CMK (cell line): Measurements from ENCODE around the gene CCNT1.
"Not testable (repeated sequence)": the region's sequence is repeated elsewhere in the genome, so short reads cannot be mapped to it uniquely, and the experiment has no call there.

Experiments used
- DNase-seq: peaks from one replicate; pipeline ENCODE4 v3.0.0-alpha.2; 2010; ENCODE audit warnings: low read depth

CCNT1 gene

GRCh38 chr12:48716493-48717251, at the start of gene CCNT1:
Gene CCNT1 (minus strand): TSS chr12:48716707. CDS start chr12:48716675, 32 bp downstream.
- peak; percentile 99 for DNase-seq

- DNase-seq, result no peak
Observed at GRCh38 chr12:48765753-48766162, 49.3 kb upstream of the CCNT1 start.

DNA sequence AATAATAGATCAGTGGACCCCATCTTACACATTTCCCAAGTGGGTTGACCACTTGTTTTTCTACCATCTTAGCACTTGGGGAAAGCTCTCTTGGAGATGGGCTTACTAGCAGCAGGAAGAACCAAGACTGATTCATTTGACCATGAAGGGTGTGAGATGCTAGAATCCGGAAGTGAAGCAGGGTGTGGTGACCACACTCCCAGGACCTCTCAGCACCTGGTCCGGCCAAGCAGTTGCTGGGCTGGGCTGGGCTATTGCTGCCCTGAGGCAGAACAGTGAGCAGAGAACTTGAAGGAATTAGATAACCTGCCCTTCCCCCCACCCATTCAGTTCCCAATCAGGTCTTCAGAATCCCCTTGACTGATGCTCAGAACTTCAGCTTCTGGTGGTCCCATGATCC, 48.0 kb upstream of the CCNT1 start:
- no peak for DNase-seq

DNA sequence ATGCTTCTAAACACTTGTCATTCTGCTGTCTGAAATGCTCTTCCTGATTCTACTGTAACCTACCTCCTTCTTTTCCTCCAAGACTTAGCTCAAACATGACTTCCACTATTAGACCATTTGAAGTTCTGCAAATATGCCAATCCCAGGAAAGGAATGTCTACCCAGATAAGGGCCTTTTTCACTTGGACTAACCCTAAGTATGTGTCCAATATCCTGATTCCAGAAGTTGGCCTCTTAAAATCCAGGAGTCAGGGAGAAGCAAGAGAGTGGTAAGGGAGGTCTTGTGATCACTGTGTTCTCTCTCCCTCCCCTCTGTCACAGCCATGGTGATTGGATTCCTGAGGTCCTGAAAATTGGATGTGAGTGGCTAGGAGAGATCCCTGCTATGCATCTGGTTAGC, 42.2 kb upstream of the CCNT1 start:
- no peak for DNase-seq

DNA sequence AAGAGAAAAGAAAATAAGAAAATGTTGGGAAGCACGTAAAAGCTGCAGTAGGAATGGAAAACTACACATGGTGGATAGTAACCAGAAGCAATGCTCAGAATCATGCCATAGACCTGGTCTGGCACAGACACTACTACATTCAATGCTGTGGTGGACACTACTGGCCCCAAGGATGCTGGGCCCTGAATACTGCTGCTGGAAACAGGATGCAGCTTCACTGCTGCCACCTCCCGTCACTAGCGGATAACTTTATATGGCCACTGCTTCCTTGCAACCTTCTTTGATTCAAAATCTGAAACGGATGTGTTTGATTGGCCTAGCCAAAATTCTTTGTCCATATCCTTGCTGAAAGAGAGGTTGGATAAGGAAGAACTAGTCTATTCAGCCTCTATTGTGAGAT, 41.7 kb upstream of the CCNT1 start:
- no peak for DNase-seq

DNA sequence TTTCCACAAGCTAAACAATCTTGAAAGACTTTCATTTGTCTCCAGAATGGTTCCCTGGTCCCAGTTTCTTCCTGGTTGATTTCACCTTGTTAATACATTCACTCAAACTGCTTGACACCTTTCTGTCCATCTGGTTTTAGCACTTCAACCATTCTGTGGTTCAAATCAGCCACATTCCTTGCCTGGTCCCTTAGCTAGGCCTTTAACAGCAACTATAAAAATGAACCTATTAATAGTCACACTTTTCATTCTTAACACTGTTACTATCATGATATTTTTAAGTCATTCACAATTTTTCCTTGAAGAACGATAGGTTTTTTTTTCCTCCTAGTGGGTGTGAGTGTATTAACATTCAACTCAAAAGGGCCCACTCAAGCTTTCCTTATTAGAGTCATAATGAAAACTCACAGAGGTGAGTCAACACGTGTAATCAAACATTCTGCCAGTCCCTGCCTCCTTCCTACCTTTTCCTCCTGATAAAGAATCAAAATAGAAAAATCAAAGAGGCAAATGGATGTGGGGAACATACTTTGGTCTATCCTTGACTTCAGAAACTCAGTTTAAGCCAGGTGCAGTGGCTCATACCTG, 34.4 kb upstream of the CCNT1 start:
- no peak for DNase-seq

GRCh38 chr12:48750215-48750614, 33.7 kb upstream of the CCNT1 start:
- no peak for DNase-seq

DNA sequence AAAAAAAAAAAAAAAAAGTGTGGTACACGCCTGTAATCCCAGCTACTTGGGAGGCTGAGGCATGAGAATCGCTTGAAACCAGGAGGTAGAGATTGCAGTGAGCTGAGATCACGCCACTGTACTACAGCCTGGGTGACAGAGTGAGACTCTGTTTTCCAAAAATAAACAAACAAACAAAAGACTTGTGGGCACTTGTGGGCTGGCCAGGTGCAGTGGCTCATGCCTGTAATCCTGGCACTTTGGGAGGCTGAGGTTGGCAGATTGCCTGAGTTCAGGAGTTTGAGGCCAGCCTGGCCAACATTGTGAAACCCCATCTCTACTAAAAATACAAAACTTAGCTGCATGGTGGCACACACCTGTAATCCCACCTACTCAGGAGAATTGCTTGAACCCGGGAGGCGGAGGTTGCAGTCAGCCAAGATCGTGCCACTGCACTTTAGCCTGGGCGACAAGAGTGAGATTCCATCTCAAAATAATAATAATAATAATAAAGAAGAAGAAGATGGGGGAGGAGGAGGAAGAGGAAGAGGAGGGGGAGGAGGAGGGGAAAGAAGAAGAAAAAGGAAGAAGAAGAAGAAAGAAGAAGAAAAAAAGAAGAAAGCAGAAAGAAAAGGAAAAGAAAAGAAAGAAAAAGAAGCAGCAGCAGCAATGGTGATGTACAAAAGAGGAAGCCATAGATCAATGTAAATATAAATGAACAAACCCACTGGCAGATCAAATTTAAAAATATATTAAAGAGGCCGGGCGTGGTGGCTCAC, 27.9 kb upstream of the CCNT1 start:
- no peak for DNase-seq

DNA sequence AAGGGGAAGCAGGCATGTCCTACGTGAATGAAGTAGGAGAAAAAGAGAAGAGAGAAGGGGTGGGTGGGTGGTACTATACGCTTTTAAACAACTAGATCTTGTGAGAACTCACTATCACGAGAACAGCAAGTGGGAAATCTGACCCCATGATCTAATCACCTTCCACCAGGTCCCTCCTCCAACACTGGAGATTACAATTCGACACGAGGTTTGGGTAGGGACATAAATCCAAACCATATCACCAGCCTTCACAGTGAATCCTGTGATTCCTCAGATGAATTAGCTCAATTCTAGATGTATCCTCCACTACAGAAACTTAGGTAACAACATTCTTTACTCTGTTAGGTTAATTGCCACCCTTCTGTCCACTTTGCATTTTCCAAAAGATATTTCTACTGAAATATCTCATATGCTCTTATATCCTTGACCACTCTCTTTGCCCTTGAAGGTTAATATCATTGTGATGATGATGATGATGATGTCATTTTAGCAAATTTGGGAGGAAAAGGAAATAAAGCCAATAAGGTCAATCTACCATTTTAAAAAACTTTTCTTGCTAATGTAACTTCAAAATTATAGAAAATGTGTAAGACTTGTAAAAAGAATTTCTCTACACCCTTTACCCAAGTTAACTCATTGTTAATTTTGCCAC, 23.2 kb upstream of the CCNT1 start:
- DNase-seq, result no peak

GRCh38 chr12:48736456-48736855, 19.9 kb upstream of the CCNT1 start:
- DNase-seq, result no peak

DNA sequence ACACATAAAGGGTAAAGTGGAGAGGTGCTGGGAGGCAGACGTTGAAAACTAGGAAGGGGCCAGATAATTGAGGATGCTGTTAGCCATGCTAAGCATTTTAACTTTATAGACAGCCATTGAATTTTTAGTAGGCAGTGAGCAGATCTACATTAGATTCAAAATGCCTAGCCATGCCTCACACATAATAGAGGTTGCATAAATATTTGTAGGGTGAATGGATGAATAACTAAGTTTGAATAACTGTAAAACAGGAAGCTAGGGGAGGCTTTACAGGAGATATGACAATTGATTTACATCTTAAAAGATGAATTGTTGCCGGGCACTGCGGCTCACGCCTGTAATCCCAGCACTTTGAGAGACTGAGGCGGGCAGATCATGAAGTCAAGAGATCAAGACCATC, 12.3 kb upstream of the CCNT1 start:
- no peak for DNase-seq

GRCh38 chr12:48720737-48721136, 4.2 kb upstream of the CCNT1 start:
- not testable (repeated sequence) for DNase-seq

- not testable (repeated sequence) for DNase-seq
Observed at GRCh38 chr12:48720171-48720570, 3.7 kb upstream of the CCNT1 start.

DNA sequence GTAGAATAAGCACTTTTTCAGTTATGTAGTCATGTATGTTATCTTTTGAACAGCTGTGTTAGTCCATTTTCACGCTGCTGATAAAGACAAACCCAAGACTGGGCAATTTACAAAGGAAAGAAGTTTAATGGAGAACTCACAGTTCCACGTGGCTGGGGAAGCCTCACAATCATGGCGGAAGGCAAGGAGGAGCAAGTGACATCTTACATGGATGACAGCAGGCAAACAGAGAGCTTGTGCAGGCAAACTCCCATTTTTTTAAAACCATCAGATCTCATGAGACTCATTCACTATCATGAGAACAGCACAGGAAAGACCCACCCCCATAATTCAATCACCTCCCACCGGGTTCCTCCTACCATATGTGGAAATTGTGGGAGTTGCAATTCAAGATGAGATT, 2.5 kb upstream of the CCNT1 start:
- not testable (repeated sequence) for DNase-seq

GRCh38 chr12:48717252-48717695, 767 bp upstream of the CCNT1 start:
- no peak for DNase-seq

DNA sequence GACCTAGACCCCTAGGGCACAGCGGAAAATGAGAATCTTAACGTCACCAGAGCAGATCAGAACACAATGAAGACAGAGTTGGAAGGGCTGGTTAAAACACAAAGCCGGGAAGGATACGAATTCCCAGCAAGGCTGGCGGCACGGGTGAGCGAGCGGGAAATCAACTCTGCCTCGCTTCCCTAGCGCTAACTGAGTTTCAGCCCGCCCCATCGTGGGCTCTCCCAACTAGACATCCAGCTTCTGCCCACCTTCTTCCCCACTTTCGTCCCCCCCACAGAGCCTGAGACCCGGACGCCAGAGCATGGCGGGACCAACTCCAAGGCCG, 377 bp downstream of the CCNT1 start:
- DNase-seq, result no peak

DNA sequence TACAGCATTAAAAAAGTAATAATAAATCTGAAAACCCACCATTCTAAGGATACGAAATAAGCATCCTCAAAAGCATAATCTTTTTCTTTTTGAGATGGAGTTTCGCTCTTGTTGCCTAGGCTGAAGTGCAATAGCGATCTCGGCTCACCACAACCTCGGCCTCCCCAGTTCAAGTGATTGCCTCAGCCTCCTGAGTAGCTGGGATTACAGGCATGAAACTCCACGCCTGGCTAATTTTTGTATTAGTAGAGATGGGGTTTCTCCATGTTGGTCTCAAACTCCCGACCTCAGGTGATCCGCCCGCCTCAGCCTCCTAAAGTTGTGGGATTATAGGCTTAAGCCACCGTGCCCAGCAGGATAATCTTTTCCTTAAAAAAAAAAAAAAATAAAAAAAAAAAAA, 4.3 kb downstream of the CCNT1 start:
- no peak for DNase-seq

GRCh38 chr12:48698822-48699221, 17.7 kb downstream of the CCNT1 start:
- not testable (repeated sequence) for DNase-seq

- DNase-seq, result no peak
Observed at GRCh38 chr12:48696626-48697025, 19.9 kb downstream of the CCNT1 start.

DNA sequence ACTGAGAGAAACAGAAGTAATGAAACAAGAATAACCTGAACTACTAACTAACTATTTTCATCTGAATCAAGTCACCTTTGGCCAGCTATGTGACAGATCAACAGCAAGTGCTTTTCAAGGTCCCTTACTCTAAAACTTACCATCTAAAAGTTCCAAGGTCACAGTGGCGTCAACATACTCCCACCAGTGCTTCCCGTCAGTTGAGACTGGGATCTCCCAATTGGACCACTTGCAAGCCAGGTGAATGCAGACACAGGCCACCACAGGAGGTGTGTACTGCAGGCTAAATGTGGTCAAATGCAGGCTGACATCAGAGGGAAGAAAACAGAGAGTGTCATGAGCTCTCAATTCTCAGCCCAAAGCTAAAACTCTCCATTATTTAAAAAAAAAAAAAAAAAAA, 20.6 kb downstream of the CCNT1 start:
- no peak for DNase-seq

DNA sequence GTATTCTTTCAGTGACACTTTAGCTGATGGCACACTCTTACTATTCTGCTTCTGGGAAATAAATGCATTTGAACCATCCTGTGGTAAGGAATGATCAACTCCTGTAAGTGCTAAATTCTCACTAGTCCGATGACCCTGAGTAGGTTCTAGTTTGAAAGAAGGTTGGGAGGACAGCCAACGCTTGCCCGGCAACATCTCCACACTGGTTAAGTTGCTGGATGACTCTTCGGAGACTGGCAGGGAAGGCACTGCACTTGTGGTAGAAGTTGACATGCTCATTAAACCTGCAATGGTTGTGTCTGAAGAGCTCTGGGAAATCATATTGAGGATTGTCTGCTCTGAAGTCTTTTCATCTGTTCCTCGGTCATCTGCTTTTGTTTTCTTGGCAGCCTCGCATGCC, 22.5 kb downstream of the CCNT1 start:
- DNase-seq, result no peak

- DNase-seq, result no peak
Observed at GRCh38 chr12:48693572-48693971, 22.9 kb downstream of the CCNT1 start.
